Lower leg skin (tissue), 3 donors: ENCODE data around the gene IDI2.

Source experiments
- POLR2A ChIP-seq, 2 donors: fragments of 450-650 bp; IDR thresholded peaks; one replicate each; pipeline ENCODE4 v1.6.1; 2016 to 2017; ENCODE audit warnings: antibody characterized with exemption in 2 of 2, mild to moderate bottlenecking in 1 of 2, moderate library complexity in 1 of 2
- TF ChIP-seq, protein P1 (sequence below), 3 donors: fragments of 450-650 bp; IDR thresholded peaks; one replicate each; pipeline ENCODE4 v1.5.1; 2016; ENCODE audit warnings: antibody characterized with exemption in 3 of 3, mild to moderate bottlenecking in 3 of 3, moderate library complexity in 2 of 3

DNA sequence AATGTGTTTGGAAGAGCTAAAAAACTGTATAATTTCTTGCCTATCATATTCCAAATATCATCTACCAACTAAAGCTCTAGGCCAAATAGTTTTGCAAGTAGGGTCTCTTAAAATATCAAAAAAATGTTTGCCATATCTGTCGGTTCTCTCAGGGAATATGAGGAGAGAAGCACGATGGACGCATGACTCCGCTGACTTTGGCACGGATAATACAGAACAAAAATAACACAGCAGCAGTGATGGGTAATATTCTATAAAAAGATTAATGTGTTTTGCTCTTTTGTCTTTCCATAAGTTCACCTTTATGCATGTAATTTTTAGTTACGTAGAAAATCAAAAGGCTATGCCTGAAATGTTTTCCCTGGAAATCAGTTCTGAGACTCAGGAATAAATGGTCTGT, 919 bp upstream of the IDI2 start:
- TF ChIP-seq, protein P1, sequence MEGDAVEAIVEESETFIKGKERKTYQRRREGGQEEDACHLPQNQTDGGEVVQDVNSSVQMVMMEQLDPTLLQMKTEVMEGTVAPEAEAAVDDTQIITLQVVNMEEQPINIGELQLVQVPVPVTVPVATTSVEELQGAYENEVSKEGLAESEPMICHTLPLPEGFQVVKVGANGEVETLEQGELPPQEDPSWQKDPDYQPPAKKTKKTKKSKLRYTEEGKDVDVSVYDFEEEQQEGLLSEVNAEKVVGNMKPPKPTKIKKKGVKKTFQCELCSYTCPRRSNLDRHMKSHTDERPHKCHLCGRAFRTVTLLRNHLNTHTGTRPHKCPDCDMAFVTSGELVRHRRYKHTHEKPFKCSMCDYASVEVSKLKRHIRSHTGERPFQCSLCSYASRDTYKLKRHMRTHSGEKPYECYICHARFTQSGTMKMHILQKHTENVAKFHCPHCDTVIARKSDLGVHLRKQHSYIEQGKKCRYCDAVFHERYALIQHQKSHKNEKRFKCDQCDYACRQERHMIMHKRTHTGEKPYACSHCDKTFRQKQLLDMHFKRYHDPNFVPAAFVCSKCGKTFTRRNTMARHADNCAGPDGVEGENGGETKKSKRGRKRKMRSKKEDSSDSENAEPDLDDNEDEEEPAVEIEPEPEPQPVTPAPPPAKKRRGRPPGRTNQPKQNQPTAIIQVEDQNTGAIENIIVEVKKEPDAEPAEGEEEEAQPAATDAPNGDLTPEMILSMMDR (IDR thresholded peaks at IDR 0.05), result no peak
- no peak for TF ChIP-seq POLR2A (IDR thresholded peaks at IDR 0.05)
